ENCODE results near the gene KCNJ14.

- no peak for TF ChIP-seq CTCF (IDR thresholded peaks at IDR 0.05; ENCODE audit: insufficient read depth, low read depth, low read length)
- TF ChIP-seq EZH2 (IDR thresholded peaks at IDR 0.05; ENCODE audit: insufficient read depth, low read length) = no peak
Measured at GRCh38 chr19:48474084-48474592, 18.8 kb downstream of the KCNJ14 start.
